ENCODE measurements around the gene ADGRL3.

- TF ChIP-seq, protein P1, sequence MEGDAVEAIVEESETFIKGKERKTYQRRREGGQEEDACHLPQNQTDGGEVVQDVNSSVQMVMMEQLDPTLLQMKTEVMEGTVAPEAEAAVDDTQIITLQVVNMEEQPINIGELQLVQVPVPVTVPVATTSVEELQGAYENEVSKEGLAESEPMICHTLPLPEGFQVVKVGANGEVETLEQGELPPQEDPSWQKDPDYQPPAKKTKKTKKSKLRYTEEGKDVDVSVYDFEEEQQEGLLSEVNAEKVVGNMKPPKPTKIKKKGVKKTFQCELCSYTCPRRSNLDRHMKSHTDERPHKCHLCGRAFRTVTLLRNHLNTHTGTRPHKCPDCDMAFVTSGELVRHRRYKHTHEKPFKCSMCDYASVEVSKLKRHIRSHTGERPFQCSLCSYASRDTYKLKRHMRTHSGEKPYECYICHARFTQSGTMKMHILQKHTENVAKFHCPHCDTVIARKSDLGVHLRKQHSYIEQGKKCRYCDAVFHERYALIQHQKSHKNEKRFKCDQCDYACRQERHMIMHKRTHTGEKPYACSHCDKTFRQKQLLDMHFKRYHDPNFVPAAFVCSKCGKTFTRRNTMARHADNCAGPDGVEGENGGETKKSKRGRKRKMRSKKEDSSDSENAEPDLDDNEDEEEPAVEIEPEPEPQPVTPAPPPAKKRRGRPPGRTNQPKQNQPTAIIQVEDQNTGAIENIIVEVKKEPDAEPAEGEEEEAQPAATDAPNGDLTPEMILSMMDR (IDR thresholded peaks at IDR 0.05), result no peak
- TF ChIP-seq EP300 (IDR thresholded peaks at IDR 0.05) (no peak), POLR2A (IDR thresholded peaks at IDR 0.05) (no peak)
Measured at GRCh38 chr4:61195101-61195500, 5.0 kb upstream of the ADGRL3 start.
